Measurements from ENCODE around the gene SHC4. TPM values are rescaled to one million over a fixed set of nuclear protein-coding genes. Genes with fewer than 3 reads are reported as not detected.

The SHC4 gene
- total and polyA plus RNA-seq, 2 of the 8 experiments (the other 6 are each of a cell fraction or from before 2014, with no cell fraction given), result 0.15 to 0.30 TPM

GRCh38 chr15:48859426-48859825 lies 104.3 kb downstream of the SHC4 start:
- H2BK20ac ChIP-seq (ENCODE audit: low read length), result no peak overlapping the region
- H3K79me2 ChIP-seq (ENCODE audit: control insufficient read depth in 1 of 2, insufficient read depth in 2 of 2, low read length in 2 of 2), result no peaks in the 10 kb centered on the region
- H3K14ac ChIP-seq (ENCODE audit: insufficient read length), result no peak overlapping the region
- FAIRE-seq (no peak), DNase-seq (ENCODE audit: low read depth in 1 of 2, low spot score in 2 of 2) (no peak)
- no peak overlapping the region for H4K5ac ChIP-seq (ENCODE audit: insufficient read length, low read depth, low read length)
- no peak overlapping the region for H3K9ac ChIP-seq (replicated peaks in 1 of 4; ENCODE audit: extremely low read depth in 1 of 4, low read depth in 3 of 4, low read length in 3 of 4)
- H3K56ac ChIP-seq (replicated peaks; ENCODE audit: insufficient read length, low read depth, low read length), result no peak overlapping the region
- H3K4ac ChIP-seq (replicated peaks; ENCODE audit: insufficient read length, low read depth, low read length), result no peak overlapping the region
- 85% methylated on average over 2 of the region's 2 CpGs; no CpG with 5 or more reads in 1 of the 2 experiments for WGBS, 2 experiments (ENCODE audit: extremely low coverage in 1 of 2, insufficient coverage in 1 of 2, insufficient read length in 1 of 2, insufficient replicate concordance in 2 of 2, low coverage in 1 of 2, low lambda C conversion rate in 2 of 2, missing lambda C conversion rate in 1 of 2)
- H2AK5ac ChIP-seq (ENCODE audit: low read depth, low read length), result no peak overlapping the region
- no peak overlapping the region for H3K4me2 ChIP-seq (ENCODE audit: insufficient read depth in 1 of 2, low read depth in 2 of 2, low read length in 2 of 2)
- H4K91ac ChIP-seq (replicated peaks; ENCODE audit: insufficient read length, low read length), result no peak overlapping the region
- no peak overlapping the region for H2BK5ac ChIP-seq (ENCODE audit: low read depth, low read length)
- no peaks in the 10 kb centered on the region for H3K36me3 ChIP-seq (ENCODE audit: control insufficient read depth in 2 of 4, insufficient read depth in 4 of 4, low read length in 3 of 4)
- H3K23ac ChIP-seq (ENCODE audit: insufficient read length), result no peak overlapping the region
- H2BK12ac ChIP-seq (ENCODE audit: low read depth, low read length), result no peak overlapping the region
- H3K4me3 ChIP-seq (ENCODE audit: extremely low read depth in 1 of 4, insufficient read depth in 2 of 4, low read depth in 3 of 4, low read length in 4 of 4), result no peak overlapping the region
- H2AFZ ChIP-seq (ENCODE audit: low read length), result no peak overlapping the region
- no peaks in the 10 kb centered on the region; a peak in 1 of 7 replicates for H3K27me3 ChIP-seq (replicated peaks in 1 of 4; ENCODE audit: control insufficient read depth in 3 of 4, extremely low read depth in 1 of 4, insufficient read depth in 3 of 4, low read length in 3 of 4)
- CTCF ChIA-PET (ENCODE audit: partially characterized antibody), result interaction anchor here (0.7 to 4.7 kb wide), 11 partner anchors 19 to 590 kb away, joined by 3 to 59 read pairs (median 3); partner anchors contain the start of genes CEP152, EID1, FGF7 and SHC4
- H3K27ac ChIP-seq (ENCODE audit: low read depth, low read length), result no peak overlapping the region
- TF ChIP-seq RAD21 (IDR thresholded peaks at IDR 0.05 in 1 of 2, conservative IDR thresholded peaks at IDR 0.05 in 1 of 2; ENCODE audit: low read depth in 2 of 2, low read length in 2 of 2) (no peak), BRCA1 (IDR thresholded peaks at IDR 0.05; ENCODE audit: low read depth, low read length) (no peak), GABPA (IDR thresholded peaks at IDR 0.05; ENCODE audit: borderline replicate concordance, insufficient read depth, low read length) (no peak)
- no peaks in the 10 kb centered on the region for H3K23me2 ChIP-seq (ENCODE audit: low read depth, low read length)
- H2BK120ac ChIP-seq (replicated peaks; ENCODE audit: low read depth, low read length), result no peak overlapping the region
- H3K18ac ChIP-seq (ENCODE audit: extremely low read depth, low read length), result no peak overlapping the region
- H3K4me1 ChIP-seq (replicated peaks in 1 of 4; ENCODE audit: control insufficient read depth in 3 of 4, insufficient read depth in 4 of 4, low read length in 3 of 4), result peaks cover 0 to 13% (median 8%) of the 10 kb centered on the region in 4 experiments; a peak in 4 of 7 replicates
- no peak overlapping the region for H4K8ac ChIP-seq (ENCODE audit: extremely low read depth, insufficient read depth, low read length)
- no peaks in the 10 kb centered on the region for H4K20me1 ChIP-seq (replicated peaks in 1 of 2; ENCODE audit: control insufficient read depth in 1 of 2, insufficient read depth in 2 of 2, low read length in 2 of 2)
- no peaks in the 10 kb centered on the region for H3K79me1 ChIP-seq (ENCODE audit: low read depth, low read length)
- no peaks in the 10 kb centered on the region for H3K9me3 ChIP-seq (ENCODE audit: insufficient read depth in 2 of 2, low read depth in 1 of 2, low read length in 1 of 2)
- no peak overlapping the region for H2BK15ac ChIP-seq (ENCODE audit: low read length)
- POLR2A ChIA-PET (ENCODE audit: partially characterized antibody), result interaction anchor here (1.4 kb wide), 1 partner anchor 36 kb away, joined by 4 read pairs; no protein-coding TSS in a partner anchor
